NT2/D1 (cell line): ENCODE results near the gene GADD45B.

ENCODE experiments used
- DNase-seq: peaks from one replicate; pipeline ENCODE4 v3.0.0-alpha.2; 2011; ENCODE audit warnings: low read depth, low spot score
- H3K27me3 ChIP-seq: 2 replicates; pipeline ENCODE4 v1.6.0; 2011; ENCODE audit warnings: mild to moderate bottlenecking; ENCODE audit not compliant: insufficient read length, insufficient read depth
- H3K36me3 ChIP-seq: 2 replicates; pipeline ENCODE4 v1.6.1; 2011; ENCODE audit warnings: mild to moderate bottlenecking, low read length, mixed read lengths; ENCODE audit not compliant: insufficient read depth, insufficient read length
- H3K4me1 ChIP-seq: 2 replicates; pipeline ENCODE4 v1.5.1; 2011; ENCODE audit not compliant: insufficient read depth, insufficient read length
- H3K4me3 ChIP-seq: 2 replicates; pipeline ENCODE4 v1.5.1; 2011; ENCODE audit warnings: low read depth; ENCODE audit not compliant: insufficient read length
- H3K9ac ChIP-seq: 2 replicates; pipeline ENCODE4 v1.6.0; 2011; ENCODE audit warnings: low read depth; ENCODE audit not compliant: insufficient read length
- H3K9me3 ChIP-seq: 2 replicates; pipeline ENCODE4 v1.5.1; 2011; ENCODE audit warnings: mild to moderate bottlenecking, low read length; ENCODE audit not compliant: insufficient read depth
- SUZ12 ChIP-seq: IDR thresholded peaks from 2 replicates; pipeline ENCODE4 v1.6.1; 2011; ENCODE audit not compliant: insufficient read length, insufficient read depth; ENCODE audit errors: extremely low read depth
- YY1 ChIP-seq: IDR thresholded peaks from 2 replicates; pipeline ENCODE4 v1.6.1; 2011; ENCODE audit not compliant: insufficient read length, insufficient read depth
- ZNF274 ChIP-seq: IDR thresholded peaks from 2 replicates; pipeline ENCODE4 v1.6.1; 2011; ENCODE audit warnings: mild to moderate bottlenecking, low read depth, low read length

Gene GADD45B

DNA sequence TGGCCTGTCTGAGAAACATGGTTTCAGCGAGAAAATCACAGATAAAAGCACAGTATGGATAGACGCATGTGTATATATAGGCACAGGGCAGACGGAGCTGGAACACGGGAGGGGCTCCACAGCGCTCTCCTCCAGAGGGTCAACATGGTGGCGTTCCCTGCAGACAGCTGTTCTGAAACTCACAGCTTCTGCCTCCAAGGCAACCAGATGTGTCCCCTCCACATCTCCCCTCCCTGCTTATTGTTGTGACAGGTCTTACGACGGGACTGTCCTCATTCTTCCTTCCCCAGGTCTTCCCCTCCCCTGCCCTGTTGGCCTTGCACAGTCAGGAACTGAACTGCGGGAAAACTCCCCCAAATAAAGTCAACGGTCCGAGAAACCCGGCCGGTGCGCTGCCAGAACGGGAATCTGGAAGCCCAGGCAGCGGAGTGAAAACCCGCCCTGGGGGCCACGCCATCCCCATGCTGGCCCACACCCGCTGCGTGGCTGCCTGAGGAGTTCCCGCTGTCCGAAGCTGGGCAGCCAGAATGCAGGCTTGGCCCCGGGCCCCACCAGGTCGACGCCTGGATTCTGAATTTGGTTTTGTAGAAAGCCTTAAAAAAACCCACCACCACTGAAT is 45.9 kb upstream of the GADD45B start:
- TF ChIP-seq ZNF274 (no peak), YY1 (no peak), SUZ12 (no peak)
- DNase-seq = no peak
- Histone ChIP-seq H3K9me3 (no peaks in the 10 kb centered on the region), H3K9ac (no peak overlapping the region), H3K4me1 (peaks cover 21% of the 10 kb centered on the region), H3K4me3 (no peak overlapping the region), H3K27me3 (no peaks in the 10 kb centered on the region), H3K36me3 (peaks cover 84% of the 10 kb centered on the region)

DNA sequence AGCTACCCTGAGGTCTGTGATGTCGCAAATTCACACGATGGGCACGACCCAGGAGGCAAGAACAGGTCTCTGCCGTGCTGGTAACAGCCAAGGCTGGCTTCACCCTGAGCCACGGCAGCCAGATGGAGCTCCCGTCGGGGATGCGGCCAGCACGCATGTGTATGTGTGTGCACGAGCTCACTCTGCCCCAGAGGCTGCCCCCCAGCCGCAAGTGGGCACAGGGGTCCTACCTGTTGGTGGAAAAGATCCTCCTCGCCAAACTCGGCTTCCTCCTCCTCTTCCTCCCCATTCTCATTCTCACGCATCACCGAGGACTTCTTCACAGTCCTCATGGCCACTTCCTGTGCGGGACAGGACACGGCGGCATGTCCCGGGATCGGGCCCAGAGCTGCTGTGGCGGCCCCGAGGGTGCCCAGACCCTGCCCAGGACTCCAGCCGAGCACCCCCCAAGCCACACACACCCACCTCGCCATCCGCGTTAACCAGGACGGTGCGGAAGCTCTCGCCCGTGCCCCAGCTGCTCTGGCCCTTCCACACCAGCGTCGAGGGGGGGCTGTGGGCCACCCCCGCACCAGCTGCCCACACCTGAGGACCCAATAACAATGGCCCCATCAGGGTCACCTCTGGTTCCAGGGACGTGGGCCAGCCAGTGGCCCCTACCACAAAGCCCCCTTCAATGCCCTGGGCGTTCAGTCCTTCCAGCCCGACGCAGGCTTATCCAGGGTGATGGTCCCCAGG is 44.4 kb upstream of the GADD45B start:
- Histone ChIP-seq H3K4me1 (peaks cover 10% of the 10 kb centered on the region), H3K9me3 (no peaks in the 10 kb centered on the region), H3K9ac (no peak overlapping the region), H3K27me3 (no peaks in the 10 kb centered on the region), H3K36me3 (peaks cover 79% of the 10 kb centered on the region), H3K4me3 (no peak overlapping the region)
- TF ChIP-seq YY1 (no peak), SUZ12 (no peak), ZNF274 (no peak)
- no peak for DNase-seq

DNA sequence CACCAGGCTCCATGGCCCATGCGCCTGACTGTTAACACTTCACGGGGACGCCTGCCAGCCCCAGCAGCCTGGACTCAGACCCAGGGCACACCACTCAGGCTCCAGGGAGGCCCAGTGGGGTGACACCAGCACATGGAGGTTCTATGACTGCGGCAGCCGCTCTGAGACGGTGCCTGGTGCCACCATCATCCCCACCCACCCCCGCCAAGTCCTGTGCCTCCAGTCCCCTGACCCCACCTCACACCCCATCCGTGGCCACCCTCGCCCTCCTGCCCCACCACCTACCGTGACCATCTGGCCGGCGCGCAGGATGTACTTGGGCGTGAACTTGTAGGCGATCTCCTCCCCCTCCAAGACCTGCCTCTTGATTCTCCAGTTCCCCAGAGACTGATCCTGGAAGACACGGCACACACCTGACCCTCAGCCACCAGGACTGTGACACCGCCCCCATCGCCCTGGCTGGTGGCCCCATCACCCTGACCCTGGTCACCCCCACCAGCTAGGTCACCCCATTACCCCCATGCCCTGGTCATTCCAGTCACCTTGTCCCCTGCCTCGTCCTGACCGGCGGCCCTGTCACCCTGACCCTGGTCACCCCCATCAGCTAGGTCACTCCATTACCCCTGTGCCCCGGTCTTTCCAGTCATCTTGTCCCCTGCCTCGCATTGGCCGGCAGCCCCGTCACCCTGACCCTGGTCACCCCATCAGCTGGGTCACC is 43.6 kb upstream of the GADD45B start:
- Histone ChIP-seq H3K27me3 (no peaks in the 10 kb centered on the region), H3K4me1 (peaks cover 10% of the 10 kb centered on the region), H3K9me3 (no peaks in the 10 kb centered on the region), H3K36me3 (peaks cover 79% of the 10 kb centered on the region), H3K4me3 (no peak overlapping the region), H3K9ac (no peak overlapping the region)
- no peak for DNase-seq
- no peak for TF ChIP-seq ZNF274
- TF ChIP-seq YY1 = no peak
- TF ChIP-seq SUZ12 = no peak

DNA sequence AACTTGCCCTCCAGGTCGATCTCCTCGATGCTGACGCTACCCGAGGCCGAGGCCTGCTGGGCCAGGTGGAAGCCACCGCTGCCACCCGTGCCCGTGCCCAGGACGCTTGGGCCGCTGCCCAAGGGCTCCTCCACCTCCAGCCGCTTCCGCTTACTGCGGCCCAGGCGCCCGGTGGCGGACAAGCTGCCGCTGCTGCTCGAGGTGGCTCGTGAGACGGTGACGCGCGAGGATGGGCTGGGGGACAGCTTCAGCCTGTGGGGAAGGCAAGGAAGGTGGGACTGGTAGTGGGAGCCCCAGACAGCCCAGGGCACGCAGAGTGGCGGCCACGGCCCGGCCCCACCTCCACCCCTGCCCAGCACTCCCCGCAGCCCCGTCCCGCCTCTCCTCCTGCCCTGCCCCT is 42.1 kb upstream of the GADD45B start:
- no peak overlapping the region for H3K4me3 ChIP-seq
- peaks cover 86% of the 10 kb centered on the region for H3K36me3 ChIP-seq

DNA sequence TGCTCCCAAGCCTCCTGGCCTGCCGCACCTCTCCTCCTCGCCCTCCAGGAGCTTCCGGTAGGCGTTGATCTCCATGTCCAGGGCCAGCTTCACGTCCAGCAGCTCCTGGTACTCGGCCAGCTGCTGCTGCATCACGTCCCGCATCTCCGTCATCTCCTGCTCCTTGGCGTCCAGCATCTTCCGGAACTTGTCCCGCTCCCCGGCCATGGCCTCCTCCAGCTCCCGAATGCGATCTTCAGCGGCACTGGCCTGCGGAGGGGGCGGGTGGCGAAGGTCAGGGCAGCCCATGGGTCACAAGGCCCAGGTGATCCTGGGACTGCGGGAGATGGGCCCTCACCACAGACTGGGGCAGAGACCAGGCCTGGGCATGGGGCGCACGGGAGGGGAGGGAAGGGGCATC is 41.7 kb upstream of the GADD45B start:
- Histone ChIP-seq H3K9ac (no peak overlapping the region), H3K9me3 (no peaks in the 10 kb centered on the region), H3K4me1 (peaks cover 2% of the 10 kb centered on the region), H3K36me3 (peaks cover 86% of the 10 kb centered on the region), H3K4me3 (no peak overlapping the region), H3K27me3 (no peaks in the 10 kb centered on the region)
- TF ChIP-seq ZNF274 (no peak), YY1 (no peak), SUZ12 (no peak)
- no peak for DNase-seq

More for the DNA sequence above, 42.1 kb upstream of the GADD45B start:
- no peaks in the 10 kb centered on the region for H3K27me3 ChIP-seq
- H3K9me3 ChIP-seq = no peaks in the 10 kb centered on the region
- TF ChIP-seq ZNF274 (no peak), SUZ12 (no peak)
- peaks cover 3% of the 10 kb centered on the region for H3K4me1 ChIP-seq
- H3K9ac ChIP-seq = no peak overlapping the region
- DNase-seq = no peak

DNA sequence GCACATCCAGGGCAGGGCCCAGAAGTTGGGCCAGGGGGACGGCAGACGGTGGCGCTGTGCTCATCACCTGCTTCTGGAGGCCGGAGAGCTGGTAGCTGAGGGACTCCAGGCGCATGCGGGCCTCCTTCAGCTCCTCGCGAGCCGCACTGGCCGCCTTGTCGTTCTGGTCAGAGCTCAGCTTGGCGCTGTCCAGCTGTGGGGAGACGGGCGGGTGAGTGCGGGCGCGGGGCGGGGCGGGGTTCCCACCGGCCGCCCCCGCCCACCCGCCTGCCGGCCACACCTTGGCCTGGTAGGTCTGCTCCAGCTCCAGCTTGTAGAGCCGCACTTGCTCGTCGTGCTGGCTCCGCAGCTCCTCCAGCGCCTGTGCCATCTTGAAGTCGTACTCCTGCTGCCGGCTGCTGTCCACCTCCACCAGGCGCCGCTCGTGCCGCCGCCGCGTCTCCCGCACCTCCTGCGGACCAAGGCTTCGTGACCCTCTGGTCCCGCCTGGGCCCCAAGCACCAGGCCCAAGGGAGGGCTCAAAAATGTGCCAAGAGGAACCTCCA is 41.1 kb upstream of the GADD45B start:
- Histone ChIP-seq H3K36me3 (peaks cover 83% of the 10 kb centered on the region), H3K4me1 (peaks cover 2% of the 10 kb centered on the region), H3K9ac (no peak overlapping the region), H3K9me3 (no peaks in the 10 kb centered on the region), H3K27me3 (no peaks in the 10 kb centered on the region), H3K4me3 (no peak overlapping the region)
- TF ChIP-seq ZNF274 (no peak), YY1 (no peak), SUZ12 (no peak)
- DNase-seq = no peak

DNA sequence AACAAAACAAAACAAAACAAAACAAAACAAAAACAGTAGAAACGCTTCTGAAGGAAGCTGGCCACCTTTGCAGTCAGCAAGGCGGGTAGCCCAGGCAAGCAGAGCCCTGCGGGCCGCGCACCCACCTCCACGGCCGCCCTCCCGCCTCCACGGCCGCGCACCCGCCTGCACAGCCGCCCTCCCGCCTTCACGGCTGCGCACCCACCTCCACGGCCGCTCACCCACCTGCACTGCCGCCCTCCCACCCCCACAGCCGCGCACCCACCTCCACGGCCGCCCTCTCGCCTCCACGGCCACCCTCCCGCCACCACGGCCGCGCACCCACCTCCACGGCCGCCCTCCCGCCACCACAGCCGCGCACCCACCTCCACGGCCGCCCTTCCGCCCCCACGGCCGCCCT is 39.5 kb upstream of the GADD45B start:
- Histone ChIP-seq H3K4me1 (peaks cover 2% of the 10 kb centered on the region), H3K9me3 (no peaks in the 10 kb centered on the region), H3K27me3 (no peaks in the 10 kb centered on the region), H3K4me3 (no peak overlapping the region), H3K36me3 (peaks cover 79% of the 10 kb centered on the region), H3K9ac (no peak overlapping the region)
- no peak for DNase-seq
- TF ChIP-seq ZNF274 (no peak), SUZ12 (no peak), YY1 (no peak)
